Bone marrow (tissue), 2 donors: ENCODE measurements around the gene XKR8.

ENCODE experiments used
- DNase-seq, 2 donors: peaks; one replicate each; lab custom pipeline; 2025; lab: John Stamatoyannopoulos, UW

The XKR8 gene, protein sequence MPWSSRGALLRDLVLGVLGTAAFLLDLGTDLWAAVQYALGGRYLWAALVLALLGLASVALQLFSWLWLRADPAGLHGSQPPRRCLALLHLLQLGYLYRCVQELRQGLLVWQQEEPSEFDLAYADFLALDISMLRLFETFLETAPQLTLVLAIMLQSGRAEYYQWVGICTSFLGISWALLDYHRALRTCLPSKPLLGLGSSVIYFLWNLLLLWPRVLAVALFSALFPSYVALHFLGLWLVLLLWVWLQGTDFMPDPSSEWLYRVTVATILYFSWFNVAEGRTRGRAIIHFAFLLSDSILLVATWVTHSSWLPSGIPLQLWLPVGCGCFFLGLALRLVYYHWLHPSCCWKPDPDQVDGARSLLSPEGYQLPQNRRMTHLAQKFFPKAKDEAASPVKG

GRCh38 chr1:27959792-27960603 lies at the start of gene XKR8:
Gene XKR8 (plus strand): TSS chr1:27959973. CDS start chr1:27960070, 97 bp downstream.
- DNase-seq, result peak; percentile 49 to 64

- no peak for DNase-seq
These were observed 47.3 kb upstream of the XKR8 start for GRCh38 chr1:27912429-27912828.

DNA sequence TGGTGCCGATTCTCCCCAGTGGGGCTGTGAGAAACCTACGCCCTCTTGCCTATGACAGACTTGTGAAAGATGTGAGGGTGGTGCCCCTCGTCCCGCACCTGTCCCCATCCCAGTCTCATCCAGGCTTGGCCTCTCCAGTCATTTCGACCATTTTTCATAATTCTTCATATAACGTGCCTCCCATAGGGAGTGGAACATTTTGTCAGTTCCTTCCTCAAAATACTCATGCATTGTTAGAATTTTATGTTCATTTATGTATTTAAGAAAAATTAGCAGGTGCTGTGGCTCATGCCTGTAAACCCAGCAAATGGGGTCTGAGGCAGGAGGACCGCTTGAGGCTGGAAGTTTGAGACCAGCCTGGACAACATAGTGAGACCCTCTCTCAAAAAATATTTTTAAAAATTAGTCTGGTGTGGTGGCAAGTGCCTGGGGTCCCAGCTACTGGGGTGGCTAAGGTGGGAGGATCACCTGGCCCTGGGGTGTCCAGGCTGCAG lies 44.6 kb upstream of the XKR8 start:
- no peak for DNase-seq

- no peak for DNase-seq
These were observed 37.5 kb upstream of the XKR8 start for GRCh38 chr1:27922272-27922671.

DNA sequence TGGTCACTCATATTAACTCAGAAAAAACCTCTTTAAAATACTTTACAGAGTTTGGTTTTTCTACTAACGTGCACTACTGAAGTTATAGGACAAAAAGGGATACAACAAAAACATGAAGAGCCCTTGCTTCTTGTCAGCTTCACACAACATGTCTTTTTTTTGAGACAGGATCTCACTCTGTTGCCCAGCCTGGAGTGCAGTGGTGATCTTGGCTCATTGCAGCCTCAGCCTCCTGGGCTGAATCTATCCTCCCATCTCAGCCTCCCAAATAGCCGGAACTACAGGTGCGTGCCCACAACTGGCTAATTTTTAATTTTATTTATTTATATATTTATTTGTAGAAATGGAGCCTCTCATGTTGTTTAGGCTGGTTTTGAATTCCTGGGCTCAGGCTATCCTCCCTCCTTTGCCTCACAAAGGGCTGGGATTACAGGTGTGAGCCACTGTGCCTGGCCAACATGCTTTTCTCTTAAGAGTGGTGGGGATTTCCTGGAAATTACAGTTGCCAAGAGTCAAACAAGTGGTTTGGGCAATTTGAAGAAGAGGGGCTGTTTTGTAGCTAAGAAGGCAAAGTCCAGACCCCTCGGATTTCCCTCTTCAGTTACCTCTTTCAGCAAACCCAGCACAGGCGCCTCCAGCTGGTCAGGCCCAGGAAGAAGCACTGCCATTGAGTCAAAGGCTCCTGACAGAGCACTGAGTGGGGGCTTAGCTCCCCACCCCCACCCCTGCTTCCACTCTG lies 31.4 kb upstream of the XKR8 start:
- no peak for DNase-seq

- DNase-seq, result no peak
These were observed 28.6 kb upstream of the XKR8 start for GRCh38 chr1:27931184-27931583.

GRCh38 chr1:27931759-27932158 lies 28.0 kb upstream of the XKR8 start:
- peak in 1 of 2 donors; percentile 20 for DNase-seq

DNA sequence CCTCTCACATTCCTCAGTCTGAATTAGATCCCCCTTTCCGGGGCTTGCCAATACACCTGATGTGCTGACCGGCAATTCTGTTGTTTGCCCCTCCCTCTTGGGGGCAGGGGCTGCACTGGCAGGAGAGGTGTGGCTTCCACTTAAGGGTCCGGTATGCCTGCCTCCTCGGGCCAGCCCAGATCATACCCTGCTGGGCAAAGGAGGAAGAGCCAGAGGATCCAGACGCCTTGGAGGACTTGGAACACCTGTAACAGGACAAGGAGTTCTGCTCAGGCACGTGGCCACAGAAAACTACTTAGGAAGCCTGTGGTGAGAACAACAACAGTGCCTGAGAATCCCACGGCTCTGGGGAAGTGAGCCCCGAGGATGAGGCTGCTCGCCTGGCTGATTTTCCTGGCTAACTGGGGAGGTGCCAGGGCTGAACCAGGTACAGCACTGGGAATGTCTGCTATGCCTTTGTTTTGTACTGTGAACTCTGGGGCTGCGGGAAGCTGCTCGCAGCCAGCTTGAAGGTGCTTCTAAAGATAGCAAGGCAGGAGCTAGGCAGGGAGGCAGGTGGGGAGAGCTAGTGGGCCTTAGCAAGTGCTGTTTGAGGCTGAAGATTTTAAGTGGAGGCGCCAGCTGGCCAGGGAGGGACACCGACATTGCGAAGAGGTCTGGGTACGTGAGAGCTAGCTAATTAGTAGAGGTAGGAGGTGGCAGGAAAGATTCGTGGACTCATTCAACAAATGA lies 24.8 kb upstream of the XKR8 start, which contains the start of gene SMPDL3B:
SMPDL3B (plus strand) TSS at position 183 of the 732 bp plus-strand sequence; CDS start at position 367, 184 bp downstream.
- DNase-seq, result no peak

DNA sequence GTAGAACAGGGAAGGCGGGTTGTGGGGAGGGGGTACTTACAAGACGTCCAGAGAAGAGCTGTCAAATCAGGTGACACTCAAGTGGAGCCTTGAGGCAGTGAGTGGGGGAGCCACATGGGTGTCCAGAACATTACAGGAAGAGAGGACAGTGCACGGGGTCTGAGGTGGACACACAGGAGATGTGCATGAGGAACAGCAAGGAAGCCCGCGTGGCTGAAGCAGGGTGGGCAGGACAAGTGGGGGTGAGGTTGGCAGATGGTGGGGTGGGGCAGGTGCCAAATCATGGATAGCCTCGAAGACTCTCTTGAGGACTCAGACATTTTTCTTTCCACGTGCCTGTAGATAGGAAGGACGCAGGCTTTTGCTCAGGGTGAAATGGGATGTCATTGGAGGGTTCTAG lies 24.1 kb upstream of the XKR8 start:
- DNase-seq, result no peak

DNA sequence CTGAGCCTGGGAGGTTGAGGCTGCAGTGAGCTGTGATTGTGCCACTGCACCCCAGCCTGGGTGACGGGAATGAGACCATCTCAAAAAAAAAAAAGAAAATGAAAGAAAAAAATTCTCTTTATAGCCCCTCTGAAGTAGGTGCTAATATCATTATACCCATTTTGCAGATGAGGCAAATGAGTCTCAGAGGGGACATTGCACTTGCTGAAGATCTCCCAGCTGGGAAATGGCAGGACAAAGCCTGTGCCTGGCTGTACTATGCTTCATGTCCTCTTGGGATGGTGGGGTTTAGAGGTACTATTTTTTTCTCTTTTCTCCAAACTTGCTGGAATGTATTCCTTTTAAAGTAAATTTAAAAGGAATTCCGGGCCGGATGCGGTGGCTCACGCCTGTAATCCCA lies 23.4 kb upstream of the XKR8 start:
- no peak for DNase-seq

DNA sequence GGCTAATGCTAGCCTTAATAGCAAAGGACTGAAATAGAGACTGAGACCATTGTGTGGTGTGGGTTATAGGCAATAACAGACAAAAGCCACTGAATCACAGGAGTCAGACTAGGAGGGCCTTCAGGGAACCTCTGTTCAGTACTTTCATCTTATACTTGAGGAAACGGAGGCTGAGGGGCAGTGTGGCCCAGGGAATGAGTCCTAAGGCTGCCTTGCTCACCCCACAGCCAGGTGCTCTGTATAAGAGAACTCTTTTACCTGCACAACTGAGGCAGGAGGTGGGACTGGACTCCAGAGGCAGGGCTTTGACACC lies 22.3 kb upstream of the XKR8 start:
- no peak for DNase-seq

GRCh38 chr1:27938488-27938887 lies 21.3 kb upstream of the XKR8 start:
- no peak for DNase-seq

DNA sequence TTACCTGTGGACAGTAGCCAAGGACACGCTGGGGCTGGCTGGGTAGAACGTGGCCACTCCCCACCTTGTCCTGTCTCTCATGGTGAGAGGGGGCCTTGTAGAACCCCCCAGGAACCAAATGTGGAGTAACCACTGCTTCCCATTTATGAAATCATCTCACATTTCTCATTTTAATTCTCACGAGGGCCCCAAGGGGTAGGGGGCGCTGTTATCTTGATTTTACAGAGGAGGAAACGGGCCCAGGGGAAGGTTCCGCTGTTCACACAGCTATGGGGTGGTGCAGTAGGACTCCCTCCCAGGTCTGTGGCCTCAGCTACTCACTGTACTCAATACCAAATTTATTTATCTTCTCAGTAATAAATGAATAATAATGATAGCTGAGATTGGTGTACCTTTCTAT lies 19.5 kb upstream of the XKR8 start:
- peak; percentile 22 to 35 for DNase-seq

DNA sequence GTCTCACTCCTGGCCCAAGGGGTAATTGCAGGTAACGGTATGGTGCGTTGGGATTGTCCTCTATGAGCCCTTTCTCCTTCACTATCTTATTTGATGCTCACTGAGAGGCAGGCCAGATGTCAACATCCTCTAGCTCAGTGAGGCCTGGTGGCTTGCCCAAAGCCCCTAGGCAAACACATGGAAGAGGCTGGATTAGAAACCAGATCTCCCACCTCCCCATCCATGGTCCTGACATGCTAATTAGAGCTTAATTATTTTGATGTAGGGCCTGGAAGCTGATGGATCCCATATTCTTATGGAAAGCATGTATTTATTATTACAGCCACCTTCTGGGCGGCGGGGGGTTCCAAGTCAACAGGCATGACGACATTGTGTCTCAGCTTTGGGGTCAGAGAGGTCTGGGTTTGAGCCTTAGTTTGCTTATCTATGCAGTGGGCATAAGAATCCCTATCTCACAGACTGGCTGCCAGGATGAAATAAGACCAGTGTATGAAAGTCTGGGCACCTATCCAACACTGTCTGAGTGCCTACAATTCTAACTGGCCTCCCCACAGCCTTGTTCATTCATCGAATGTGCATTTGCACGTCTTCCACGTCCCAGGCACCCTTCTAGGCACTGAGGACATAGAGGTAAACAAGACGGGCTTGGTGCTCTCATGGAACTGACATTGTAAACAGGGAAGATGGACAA lies 18.8 kb upstream of the XKR8 start:
- no peak for DNase-seq

GRCh38 chr1:27941671-27942540 lies 17.9 kb upstream of the XKR8 start:
- no peak for DNase-seq

DNA sequence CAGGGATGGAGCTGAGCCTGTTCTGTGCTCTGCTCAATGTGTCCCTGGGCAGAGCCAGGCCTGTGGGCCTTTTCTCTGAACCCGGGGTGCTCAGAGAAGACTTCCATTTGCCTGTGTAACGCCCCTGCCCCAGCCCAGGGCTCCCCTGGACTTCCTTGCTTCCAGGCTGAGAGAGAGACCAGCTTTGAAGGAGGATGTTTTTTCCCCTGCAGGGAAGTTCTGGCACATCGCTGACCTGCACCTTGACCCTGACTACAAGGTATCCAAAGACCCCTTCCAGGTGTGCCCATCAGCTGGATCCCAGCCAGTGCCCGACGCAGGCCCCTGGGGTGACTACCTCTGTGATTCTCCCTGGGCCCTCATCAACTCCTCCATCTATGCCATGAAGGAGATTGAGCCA lies 14.8 kb upstream of the XKR8 start:
- DNase-seq, result no peak

DNA sequence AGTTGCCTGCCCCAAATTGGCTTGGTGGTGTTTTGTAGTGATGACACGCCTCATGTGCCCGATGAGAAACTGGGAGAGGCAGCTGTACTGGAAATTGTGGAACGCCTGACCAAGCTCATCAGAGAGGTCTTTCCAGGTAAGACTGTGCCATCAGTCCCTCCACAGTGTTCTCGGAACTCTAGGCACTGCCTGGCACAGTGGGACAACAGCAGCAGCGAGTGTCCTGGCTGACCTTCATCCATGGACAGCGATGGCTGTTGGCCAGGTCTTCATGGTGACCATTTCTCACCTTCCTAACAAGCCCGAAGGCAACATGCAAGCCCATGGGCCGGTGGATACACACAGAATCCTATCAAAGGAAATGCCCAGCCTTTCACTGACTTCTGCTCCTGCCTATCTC lies 10.7 kb upstream of the XKR8 start:
- no peak for DNase-seq

GRCh38 chr1:27951396-27951795 lies 8.4 kb upstream of the XKR8 start:
- no peak for DNase-seq

GRCh38 chr1:27952147-27952546 lies 7.6 kb upstream of the XKR8 start:
- DNase-seq, result no peak

GRCh38 chr1:27954186-27954585 lies 5.6 kb upstream of the XKR8 start:
- DNase-seq, result no peak
